Inflammatory macrophage treated with lipopolysaccharide for 1 hour (primary cell): ENCODE data around the gene EMX1.
"Not testable (repeated sequence)": the region's sequence is repeated elsewhere in the genome, so short reads cannot be mapped to it uniquely, and the experiment has no call there.

Source experiments
- DNase-seq, 2 donors: peaks; one replicate each; pipeline ENCODE4 v3.0.0-alpha.2; 2020 to 2022

The EMX1 gene

DNA sequence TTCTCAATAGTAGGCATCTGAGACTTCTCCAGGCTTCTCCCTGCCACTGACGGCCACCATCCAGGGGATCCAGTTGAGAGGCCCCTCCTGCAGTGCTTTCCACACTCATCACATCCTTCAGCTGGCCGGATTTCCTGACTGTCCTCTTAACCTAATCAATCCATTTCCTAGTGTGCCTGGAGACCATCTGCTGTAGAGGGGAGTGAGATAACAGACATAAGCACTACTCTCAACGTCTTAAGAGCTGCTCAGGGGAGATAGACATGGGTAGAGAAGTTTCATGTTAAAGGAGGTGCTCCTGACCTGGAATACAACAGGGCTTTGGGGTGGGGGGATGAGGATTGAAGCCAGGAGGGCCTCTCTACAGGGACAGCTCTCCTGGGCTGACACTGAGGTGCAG is 15.9 kb upstream of the EMX1 start:
- no peak for DNase-seq

DNA sequence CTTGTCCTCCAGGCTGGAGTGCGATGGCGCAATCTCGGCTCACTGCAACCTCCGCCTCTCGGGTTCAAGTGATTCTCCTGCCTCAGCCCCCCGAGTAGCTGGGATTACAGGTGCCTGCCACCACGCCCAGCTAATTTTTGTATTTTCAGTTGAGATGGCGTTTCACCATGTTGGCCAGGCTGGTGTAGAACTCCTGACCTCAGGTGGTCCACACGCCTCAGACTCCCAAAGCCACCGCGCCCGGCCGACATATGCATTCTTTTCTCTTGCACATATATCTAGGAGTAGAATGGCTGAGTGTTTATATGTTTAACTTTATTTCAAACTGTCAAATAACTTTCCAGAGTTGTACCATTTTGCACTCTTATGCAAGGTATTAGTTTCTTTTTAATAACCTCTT is 9.9 kb upstream of the EMX1 start:
- DNase-seq: not testable (repeated sequence)

DNA sequence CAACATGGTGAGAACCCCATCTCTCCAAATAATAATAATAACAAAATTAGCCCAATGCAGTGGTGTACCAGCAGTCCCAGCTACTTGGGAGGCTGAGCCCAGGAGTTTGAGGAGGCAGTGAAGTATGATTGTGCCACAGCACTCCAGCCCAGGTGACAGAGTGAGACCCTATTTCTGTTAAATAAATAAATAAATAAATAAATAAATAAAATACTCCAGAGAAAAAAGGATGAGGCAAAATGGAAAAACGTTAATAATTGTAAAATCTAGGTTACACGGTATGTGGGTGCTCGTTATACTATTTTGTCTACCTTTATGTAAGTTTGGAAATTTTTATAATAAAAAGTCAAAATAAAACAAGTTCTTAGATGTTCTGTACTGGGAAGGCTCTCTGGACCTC is 8.6 kb upstream of the EMX1 start:
- no peak for DNase-seq

DNA sequence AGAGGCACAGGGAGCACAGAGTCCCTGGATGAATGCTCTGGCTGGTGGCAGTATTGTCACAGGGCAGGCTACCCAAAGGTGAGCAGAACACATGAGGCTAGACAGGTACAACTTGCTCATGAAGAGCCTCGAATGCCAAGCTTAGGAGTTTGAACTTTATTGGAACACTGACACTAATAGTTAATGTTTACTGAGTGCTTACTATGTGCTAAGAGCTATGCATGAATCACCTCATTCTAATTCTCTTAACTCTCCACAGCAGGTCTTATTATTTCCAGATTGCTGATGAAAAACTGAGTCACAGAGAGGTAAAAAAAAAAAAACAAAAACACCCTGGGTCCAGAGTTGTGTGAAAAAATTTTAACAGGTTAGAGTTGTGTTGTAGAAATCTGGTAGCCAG is 6.1 kb upstream of the EMX1 start:
- DNase-seq: no peak

DNA sequence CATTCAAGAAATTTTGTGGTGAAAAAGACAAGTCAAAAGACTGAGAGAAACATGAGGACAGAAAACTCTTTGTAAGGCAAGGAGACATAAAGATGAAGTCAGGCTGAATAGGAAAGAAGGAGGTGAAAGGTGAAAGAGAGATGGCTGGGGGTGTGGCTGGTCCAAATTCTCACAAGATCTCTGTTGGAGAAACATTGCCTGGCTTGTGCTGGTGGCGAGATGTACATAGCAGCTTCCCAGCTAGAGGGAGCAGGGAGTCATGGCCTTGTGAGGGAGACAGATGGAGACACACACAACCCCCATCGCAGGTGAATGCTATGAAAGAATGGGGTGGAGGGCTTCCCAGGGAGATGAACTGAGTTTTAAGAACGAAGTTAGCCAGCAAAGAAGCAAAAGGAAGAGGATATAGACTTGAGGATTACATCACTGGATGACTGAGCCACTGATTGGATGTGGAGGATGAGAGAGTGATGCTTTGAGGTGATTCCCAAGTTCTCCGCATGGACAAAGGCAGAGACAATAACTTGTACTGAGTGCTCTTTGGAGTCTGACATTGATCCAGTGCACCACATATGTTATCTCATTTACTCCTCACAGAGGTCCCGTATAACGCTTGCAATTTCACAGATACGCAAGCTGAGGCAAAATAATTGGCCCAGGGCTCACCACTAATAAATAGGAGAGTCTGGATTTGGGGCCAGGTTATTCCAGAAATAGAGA is 3.7 kb upstream of the EMX1 start:
- DNase-seq: no peak

DNA sequence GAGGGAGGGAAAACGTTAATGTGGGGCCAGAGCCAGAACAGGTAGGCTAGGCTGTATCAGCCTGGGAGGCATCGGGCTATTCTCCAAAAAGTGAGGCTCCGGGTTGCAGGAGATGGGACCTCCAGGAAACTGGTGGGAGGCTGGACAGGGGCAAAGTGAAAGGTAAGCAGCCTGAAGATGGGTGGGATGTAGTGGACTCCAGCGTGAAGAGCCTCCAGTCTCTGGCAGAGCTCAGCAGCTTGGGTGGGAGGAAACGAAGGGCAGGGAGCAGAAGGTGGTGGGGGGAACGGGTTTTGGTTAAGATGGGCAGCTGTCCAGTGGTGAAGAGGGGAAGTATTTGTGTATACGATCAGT is 3.1 kb upstream of the EMX1 start:
- no peak for DNase-seq

DNA sequence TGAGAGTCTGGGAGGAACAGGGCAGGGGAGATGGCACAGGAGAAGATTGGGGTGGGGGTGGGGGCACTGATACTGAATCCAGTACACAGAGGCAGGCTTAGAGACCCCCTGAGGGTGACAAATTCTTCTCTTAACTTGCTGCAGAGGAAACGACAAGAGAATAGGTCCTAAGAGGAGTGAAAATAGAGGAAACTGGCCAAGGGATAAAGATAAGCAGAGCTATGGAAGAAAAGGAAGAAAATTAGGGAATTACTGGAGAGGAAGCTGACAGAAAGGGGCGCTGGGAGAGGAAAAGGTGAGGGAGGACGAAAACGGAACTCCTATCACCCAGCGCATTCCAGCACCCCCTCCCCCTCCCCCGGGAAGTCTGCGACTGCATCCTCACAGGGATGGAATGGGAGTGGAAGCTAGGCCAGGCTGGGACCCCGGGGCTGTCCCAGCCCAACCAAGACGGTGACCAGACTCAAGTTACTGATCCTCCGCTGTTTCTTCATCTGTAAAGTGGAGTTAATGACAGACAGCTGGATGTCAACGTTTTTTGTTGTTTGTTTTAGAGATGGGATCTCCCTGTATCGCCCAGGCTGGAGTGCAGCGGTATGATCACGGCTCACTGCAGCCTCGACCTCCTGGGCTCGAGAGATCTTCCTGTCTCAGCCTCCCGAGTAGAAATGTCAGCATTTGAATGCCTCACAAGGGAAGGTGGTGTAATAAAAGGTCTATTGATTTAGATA is 2.6 kb upstream of the EMX1 start:
- no peak for DNase-seq

DNA sequence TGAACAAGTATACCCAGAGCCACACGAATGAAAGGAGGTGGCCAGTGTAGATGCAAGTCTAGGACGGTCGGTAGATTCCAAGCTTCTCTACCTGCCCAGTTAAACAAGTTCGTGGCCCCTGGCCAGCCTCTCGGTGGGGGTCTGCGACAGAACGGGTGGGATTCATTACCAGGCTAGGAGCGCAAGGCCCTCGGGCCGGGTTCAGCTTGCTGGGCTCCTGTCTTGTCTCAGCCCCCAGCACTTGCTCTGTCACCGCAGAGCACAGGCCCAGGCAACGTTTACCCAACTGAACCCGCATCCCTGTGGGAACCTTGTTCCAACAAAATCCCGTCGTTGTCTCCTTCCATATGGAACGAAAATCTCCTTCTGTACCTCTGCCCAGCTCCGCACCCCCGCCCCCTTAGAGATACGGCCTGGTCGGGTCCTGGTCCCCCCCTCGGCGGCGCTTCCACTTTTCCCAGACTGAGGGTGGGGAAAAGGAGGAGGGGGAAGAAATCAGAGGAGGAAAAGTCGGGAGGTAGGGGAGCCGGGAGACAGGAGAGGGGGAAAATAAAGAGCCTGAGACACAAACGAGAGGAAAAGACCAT is 1.9 kb upstream of the EMX1 start:
- DNase-seq: no peak

DNA sequence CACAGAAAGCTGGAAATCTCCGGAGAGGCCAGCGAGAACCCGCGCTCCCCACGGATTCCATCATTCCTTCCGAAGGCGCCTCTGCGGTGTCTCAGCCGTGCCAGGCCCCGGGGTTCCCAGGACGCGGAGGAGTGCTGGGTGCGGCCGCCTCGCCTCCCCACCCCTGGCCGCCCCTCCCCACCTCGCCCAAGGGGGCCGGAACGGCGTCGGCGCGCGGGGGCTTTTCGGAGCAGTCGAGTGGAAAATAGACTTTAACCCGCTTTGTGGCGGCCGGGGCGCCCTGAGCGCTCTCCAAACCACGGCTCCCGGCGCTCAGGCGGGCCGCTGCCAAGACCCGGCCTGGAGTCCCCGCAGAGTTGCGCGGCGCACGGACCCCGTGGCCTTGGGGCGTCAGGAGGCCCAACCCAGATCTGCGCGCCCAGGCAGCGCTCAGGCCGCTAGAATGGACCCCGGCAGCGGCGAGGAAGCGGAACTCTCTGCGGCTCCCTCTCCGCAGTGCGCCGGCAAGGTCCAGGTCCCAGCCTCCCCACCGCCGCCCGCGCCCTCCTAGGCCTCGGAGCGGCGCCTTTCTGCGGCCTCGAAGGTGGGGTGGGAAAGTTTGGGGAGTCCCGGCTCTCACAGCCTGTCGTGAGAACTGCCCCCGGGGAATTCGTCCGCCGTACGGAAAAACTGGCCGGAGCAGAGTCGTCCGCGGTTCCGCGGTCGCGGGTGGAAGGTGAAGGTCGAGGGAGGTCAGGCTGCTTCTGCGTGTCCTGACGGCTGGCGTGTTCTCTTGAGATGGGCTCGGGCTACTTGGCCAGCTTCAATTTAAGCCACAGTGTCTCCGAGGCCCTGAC is 1.2 kb upstream of the EMX1 start:
- DNase-seq: peak in 1 of 2 donors; percentile 18

DNA sequence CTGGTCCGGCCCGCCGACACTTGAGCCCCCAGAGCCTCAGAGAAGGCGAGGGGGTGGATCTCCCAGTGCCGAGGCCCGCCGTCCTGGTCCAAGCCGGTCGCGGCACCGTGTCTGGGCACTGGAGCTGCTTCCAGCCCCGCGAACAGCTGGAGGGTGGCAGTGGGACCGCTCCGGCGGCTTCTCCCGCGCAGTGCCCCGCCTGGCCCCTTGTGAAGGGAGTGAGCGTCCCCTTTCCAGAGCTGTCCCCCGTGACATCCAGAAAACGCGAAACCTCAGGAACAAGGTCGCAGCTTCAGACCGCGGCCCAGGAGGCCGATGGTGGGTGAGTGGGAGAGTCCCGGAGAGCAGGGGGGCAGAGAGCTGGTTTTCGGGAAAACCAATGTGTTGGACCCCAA is 579 bp upstream of the EMX1 start:
- no peak for DNase-seq

DNA sequence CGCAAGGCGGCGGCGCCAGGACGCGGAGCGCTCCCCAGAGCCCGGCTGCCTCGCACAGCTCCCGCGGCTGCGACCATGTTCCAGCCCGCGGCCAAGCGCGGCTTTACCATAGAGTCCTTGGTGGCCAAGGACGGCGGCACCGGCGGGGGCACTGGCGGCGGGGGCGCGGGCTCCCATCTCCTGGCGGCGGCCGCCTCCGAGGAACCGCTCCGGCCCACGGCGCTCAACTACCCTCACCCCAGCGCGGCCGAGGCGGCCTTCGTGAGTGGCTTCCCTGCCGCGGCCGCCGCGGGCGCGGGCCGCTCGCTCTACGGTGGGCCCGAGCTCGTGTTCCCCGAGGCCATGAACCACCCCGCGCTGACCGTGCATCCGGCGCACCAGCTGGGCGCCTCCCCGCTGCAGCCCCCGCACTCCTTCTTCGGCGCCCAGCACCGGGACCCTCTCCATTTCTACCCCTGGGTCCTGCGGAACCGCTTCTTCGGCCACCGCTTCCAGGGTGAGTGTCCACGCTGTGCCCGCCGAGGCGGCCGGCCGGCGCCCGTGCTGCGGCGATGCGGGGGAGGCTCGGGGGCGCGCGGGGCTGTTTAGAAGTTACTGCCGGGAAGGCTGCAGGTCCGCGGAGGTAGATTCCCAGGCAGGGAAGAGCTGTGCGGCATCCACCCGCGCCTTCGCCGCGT is 696 bp downstream of the EMX1 start:
- DNase-seq: no peak

DNA sequence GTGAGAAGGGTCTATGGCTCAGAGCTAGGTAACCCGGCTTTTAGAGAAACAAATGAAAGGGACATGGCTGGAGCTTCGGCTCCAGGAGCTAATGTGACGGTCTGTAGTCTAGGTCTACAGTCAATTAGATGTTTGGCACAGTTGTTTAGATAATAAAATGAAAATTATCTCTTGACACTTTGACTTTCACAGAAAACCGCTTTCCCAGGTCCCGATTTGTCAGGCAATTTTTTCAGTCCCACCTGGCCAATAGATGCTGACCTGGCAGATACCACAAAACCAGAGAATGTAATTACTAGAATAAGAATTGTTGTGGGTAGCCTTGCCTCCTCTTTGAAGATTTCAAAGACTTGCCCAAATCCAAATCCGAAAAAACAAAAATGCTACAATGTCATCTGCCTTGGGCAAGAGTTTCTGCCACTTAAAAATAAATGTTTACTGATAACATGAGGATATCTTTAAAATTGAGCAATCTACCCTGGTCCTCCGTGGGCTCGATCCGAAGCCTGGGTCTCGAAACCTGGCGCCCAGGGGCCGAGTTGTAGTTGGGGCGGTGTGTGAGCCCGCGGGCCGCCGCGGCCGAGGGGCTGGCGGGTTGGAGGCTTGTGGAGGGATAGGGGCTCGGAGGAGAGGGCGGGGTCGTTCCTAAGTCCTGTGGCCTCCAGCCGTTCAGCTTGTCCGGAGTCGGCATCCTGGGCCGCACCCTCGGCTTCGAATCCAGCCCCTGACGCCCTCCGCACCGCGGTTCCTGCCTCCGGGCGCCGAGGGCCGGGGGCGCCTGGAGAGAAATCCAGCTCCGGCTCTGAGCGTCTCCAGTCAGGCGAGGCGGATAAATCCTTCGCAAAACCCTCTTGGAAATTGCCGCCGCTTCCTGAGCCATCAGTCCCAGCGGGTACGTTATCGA is 2.3 kb downstream of the EMX1 start:
- DNase-seq: no peak

DNA sequence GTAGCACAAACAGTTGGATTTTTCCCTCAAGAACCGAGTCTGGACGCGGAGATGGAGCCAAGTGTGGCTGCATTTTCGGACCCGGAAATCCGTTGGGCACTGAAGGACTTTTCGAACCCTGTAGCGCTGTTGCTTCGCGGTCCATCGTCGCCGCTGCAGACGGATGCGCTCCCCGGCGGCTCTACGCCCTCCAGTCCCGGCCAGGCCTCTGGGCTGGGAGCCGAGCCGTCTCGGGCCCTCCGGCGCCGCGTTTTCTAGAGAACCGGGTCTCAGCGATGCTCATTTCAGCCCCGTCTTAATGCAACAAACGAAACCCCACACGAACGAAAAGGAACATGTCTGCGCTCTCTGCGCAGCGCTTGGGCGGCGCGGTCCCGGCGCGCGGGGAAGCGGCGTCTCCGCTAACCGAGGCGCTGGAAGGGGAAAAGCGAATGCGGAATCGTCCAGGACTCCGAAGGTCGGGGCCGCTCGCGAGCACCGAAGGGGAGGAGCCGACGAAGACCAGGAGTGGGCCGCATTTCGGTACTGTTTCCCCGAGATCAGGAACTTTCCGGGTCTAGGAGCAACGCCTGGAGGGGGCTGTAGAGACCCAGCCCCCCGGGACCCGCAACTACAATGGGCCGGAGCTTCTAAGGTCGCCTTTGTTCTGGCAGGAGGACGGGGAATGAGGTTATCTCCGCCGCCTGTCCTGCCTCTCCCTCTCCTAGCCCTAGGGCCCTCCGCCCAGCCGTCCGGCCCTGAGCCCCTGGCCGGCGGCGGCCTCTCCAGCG is 3.2 kb downstream of the EMX1 start:
- peak in 1 of 2 donors; percentile 9 for DNase-seq

DNA sequence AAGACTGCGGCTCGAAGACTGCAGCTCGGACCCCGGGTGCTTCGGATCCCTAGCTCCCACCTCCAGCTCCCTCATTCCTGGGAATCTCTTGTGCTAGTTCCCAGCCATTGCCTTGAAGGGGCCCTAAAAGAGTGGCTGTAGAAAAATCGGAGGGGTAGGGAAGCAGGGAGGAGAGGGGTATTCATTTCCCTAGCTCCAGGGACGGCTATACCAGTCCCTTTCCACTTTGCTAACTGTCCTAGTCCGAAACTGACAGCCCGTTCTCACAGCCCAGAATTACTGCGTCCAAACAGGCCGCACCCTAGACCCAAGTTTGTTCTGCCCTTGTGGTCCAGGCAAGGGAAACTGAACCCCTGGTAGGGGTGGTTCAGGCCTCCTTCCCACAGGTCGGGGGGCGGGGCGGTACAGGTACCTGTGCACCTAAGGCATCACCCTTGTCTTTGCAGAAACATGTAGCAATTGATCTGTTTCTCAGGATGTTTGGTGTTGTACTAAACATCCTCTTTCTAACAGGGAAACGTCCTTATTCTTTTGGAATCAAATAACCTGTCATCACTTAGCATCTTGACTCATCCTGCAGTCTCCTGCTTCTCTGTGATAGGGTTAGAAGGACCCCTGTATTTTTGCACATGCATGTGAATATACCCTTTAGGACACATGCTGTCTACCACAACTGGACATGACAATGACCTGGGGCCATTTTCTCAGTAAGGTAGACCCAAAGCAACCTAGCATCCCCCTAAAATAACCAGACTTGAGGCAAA is 4.0 kb downstream of the EMX1 start:
- DNase-seq: no peak

DNA sequence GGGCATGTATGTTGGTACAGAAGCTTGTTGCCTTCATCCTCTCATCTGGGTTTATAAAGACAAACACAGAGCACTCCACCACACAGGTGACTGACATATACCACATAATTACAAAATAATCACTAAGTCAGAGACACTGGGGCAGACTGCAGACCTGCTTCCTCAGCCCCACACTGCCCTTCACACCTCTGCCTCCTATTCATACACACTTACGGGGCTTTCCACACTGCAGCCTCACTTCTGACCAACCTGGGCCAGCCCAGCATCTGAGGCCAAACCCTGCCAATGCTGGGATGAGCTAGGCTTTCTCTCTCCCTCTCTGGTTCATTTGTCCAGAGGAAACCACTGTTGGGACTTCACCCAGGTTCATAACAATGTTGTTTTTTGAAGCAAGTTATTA is 4.5 kb downstream of the EMX1 start:
- DNase-seq: no peak

DNA sequence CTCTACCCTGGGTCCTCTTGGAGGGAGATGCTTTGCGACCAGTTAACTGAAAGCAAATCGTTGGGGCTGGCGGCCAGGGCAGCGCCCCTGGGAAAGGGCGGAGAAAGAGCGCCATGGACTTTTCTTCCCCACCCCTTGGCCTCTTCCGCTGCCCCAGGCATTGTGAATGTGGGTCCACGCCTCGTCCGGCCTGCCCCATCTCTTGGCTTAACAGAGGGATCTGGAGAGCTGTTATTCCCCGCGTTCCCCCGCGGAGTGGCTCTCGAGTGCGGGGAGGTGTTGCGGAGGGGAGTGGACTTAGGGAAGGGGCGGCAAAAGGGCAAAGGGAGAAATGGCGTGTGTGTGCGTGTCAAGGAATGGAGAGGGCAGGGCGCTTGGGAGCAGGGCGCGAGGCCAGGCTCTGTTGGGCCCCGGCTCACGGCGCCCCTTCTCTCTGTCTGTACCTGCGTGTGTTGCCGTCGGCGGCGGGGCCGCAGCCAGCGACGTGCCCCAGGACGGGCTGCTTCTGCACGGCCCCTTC is 6.6 kb downstream of the EMX1 start:
- DNase-seq: no peak

DNA sequence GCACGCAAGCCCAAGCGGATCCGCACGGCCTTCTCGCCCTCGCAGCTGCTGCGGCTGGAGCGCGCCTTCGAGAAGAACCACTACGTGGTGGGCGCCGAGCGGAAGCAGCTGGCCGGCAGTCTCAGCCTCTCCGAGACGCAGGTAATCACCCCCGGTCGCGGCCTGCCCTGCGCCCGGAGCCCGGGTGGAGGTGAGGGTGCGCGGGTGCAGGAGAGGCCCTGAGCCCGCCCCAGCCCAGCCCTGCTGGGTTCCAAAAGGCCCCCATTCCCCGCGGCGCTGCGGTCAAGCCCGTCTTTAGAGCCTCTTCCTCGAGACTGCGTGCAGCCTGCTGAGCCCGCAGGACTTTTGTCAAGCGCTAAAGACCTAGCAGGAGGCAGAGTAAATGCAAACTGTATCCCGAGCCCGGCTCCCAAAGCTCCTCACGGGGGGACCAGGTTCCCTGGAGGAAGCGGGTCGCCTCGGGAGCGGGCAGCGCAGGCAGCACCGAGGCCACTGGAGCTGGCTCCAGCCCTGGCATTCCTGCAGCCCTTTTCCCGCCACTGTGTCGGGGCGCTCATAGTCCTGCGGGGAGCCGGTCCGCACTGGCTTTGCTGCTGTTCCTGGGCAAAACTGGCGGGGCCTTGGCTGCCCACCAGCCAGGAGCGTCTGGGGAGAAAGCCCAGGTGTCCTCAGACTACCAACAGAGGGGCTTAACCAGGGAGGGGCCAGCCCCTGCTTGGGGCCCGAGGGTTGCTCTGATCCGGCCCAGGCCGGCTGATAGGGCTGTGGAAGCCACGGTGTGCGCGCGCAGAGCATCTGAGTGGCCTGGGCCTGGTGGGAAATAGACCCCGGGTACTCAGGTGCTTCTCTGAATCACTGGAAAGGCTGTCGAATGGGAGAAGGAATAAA is 7.3 kb downstream of the EMX1 start:
- DNase-seq: no peak

DNA sequence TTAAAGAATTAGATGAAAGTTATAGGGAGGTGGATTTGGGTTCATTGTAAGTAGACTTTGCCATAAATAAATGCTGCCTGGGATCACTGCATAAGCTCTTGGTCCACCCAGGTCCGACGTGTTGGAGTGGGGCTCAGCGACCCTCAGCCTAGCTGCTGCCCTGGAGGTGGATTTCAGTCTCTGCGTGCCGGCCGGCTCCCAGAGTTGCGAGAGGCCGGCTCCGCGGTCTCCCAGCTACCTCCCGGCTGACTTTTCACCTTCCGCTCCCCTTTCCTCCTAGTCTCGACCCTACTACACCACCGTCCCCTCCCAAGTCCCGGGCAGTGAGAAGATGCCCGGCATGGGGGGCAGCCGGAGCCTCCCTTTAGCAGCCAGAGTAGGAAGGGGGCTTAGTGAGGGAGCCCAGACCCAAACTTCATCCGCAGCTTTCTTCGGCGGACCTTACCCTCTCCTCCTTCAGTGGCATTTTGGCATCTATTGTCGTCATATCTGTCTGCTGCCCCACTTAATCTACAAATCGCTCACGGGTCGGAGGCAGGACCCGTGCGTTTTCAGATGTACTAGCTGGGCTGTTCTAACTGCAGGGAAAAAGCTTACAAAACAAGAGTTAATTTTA is 8.1 kb downstream of the EMX1 start:
- DNase-seq: no peak
